HEK293 (cell line): ENCODE data around the gene ACVR1C.

Experiments used
- CTCF ChIA-PET: fragments of 350-600 bp; formaldehyde crosslinking; extraction: SDS; loops from one replicate; lab custom pipeline; 2021; ENCODE audit warnings: antibody characterized with exemption; lab: Yijun Ruan, JAX
- POLR2A ChIA-PET: fragments of 300-600 bp; formaldehyde crosslinking; extraction: SDS; loops from one replicate; lab custom pipeline; 2020; ENCODE audit warnings: antibody characterized with exemption, inconsistent platforms; lab: Yijun Ruan, JAX
- H3K27ac ChIP-seq: fragments of 200-500 bp; sonication (Bioruptor generic); 2 replicates; pipeline ENCODE4 v1.5.1; 2014; ENCODE audit warnings: low read depth, low read length, control low read depth, inconsistent platforms; ENCODE audit errors: extremely low read depth
- H3K36me3 ChIP-seq, 2 experiments: fragments of 200-500 bp in 1 of 2; sonication (Bioruptor generic) in 1 of 2; 1 replicate in 1 of 2; 2 replicates in 1 of 2; pipeline ENCODE4 v1.5.1; 2014 to 2017; ENCODE audit warnings: inconsistent platforms in 2 of 2, low read length in 2 of 2; ENCODE audit not compliant: control insufficient read depth in 2 of 2, insufficient read depth in 1 of 2
- H3K4me1 ChIP-seq: fragments of 200-500 bp; sonication (Bioruptor generic); 2 replicates; pipeline ENCODE4 v1.5.1; 2014; ENCODE audit warnings: mild to moderate bottlenecking, low read length, inconsistent platforms; ENCODE audit not compliant: control insufficient read depth, insufficient read depth
- H3K4me3 ChIP-seq: 2 replicates; pipeline ENCODE4 v1.5.1; 2011; ENCODE audit warnings: low read depth, mild to moderate bottlenecking, control low read depth, low read length, moderate library complexity
- H3K9me3 ChIP-seq: fragments of 200-500 bp; sonication (Bioruptor generic); 2 replicates; pipeline ENCODE4 v1.5.1; 2014; ENCODE audit warnings: low read depth, low read length, inconsistent platforms; ENCODE audit not compliant: control insufficient read depth, insufficient read depth
- EGR2 ChIP-seq: fragments of 450-650 bp; formaldehyde crosslinking; IDR thresholded peaks from 2 replicates; pipeline ENCODE4 v1.5.1; 2016; ENCODE audit warnings: low read depth, missing biosample characterization, missing genetic modification characterization
- GLI2 ChIP-seq: fragments of 450-650 bp; formaldehyde crosslinking; IDR thresholded peaks from 2 replicates; pipeline ENCODE4; 2017; ENCODE audit warnings: missing biosample characterization, missing genetic modification characterization, low read depth, borderline replicate concordance
- KLF10 ChIP-seq: fragments of 450-650 bp; IDR thresholded peaks from 2 replicates; pipeline ENCODE4 v1.5.1; 2018; ENCODE audit warnings: missing biosample characterization, mild to moderate bottlenecking, missing genetic modification characterization
- SETDB1 ChIP-seq: IDR thresholded peaks from one replicate; pipeline ENCODE4 v1.6.1; 2017; ENCODE audit warnings: mild to moderate bottlenecking, low read length, moderate library complexity, mixed read lengths; ENCODE audit not compliant: insufficient read length
- ZBTB11 ChIP-seq: fragments of 450-650 bp; formaldehyde crosslinking; conservative IDR thresholded peaks from 2 replicates; pipeline ENCODE4 v1.5.1; 2016; ENCODE audit warnings: low read depth, missing biosample characterization, missing genetic modification characterization
- ZNF157 ChIP-seq: fragments of 450-650 bp; formaldehyde crosslinking; IDR thresholded peaks from 2 replicates; pipeline ENCODE4 v1.5.1; 2016; ENCODE audit warnings: missing biosample characterization, missing genetic modification characterization
- ZNF169 ChIP-seq: fragments of 450-650 bp; formaldehyde crosslinking; IDR thresholded peaks from 2 replicates; pipeline ENCODE4 v1.5.1; 2016; ENCODE audit warnings: missing biosample characterization, missing genetic modification characterization
- ZNF433 ChIP-seq: fragments of 450-650 bp; formaldehyde crosslinking; IDR thresholded peaks from 2 replicates; pipeline ENCODE4 v1.5.1; 2016; ENCODE audit warnings: missing biosample characterization, missing genetic modification characterization, low read depth
- ZNF544 ChIP-seq: fragments of 450-650 bp; formaldehyde crosslinking; IDR thresholded peaks from 2 replicates; pipeline ENCODE4 v1.5.0; 2017; ENCODE audit warnings: missing biosample characterization, missing genetic modification characterization
- ZNF558 ChIP-seq: fragments of 450-650 bp; formaldehyde crosslinking; IDR thresholded peaks from 2 replicates; pipeline ENCODE4 v1.5.1; 2016; ENCODE audit warnings: missing biosample characterization, missing genetic modification characterization
- ZNF623 ChIP-seq: fragments of 450-650 bp; formaldehyde crosslinking; IDR thresholded peaks from 2 replicates; pipeline ENCODE4 v1.5.1; 2016; ENCODE audit warnings: missing biosample characterization, missing genetic modification characterization
- ZNF626 ChIP-seq: fragments of 450-650 bp; sonication (Bioruptor Pico); formaldehyde crosslinking; IDR thresholded peaks from 2 replicates; pipeline ENCODE4 v1.5.1; 2018; ENCODE audit warnings: missing biosample characterization, missing genetic modification characterization, inconsistent platforms
- ZNF658 ChIP-seq: fragments of 450-650 bp; formaldehyde crosslinking; IDR thresholded peaks from 2 replicates; pipeline ENCODE4; 2016; ENCODE audit warnings: missing biosample characterization, missing genetic modification characterization
- TF ChIP-seq, protein P1 (sequence below): fragments of 450-650 bp; formaldehyde crosslinking; IDR thresholded peaks from 2 replicates; pipeline ENCODE4 v1.5.0; 2017; ENCODE audit warnings: missing biosample characterization, missing genetic modification characterization, borderline replicate concordance
- TF ChIP-seq, protein P2 (sequence below): fragments of 450-650 bp; formaldehyde crosslinking; IDR thresholded peaks from 2 replicates; pipeline ENCODE4 v1.5.1; 2017; ENCODE audit warnings: missing biosample characterization, missing genetic modification characterization

ACVR1C gene

GRCh38 chr2:157477919-157478318 lies 150.7 kb downstream of the ACVR1C start:
- CTCF ChIA-PET, result no interaction called here
- no peaks in the 10 kb centered on the region for H3K9me3 ChIP-seq
- TF ChIP-seq ZNF558 (tag by site-specific recombination) (no peak), KLF10 (no peak), ZNF658 (no peak), ZNF623 (tag by site-specific recombination) (no peak), ZBTB11 (tag by site-specific recombination) (no peak), ZNF433 (tag by site-specific recombination) (no peak), ZNF544 (tag by site-specific recombination) (no peak), GLI2 (tag by site-specific recombination) (no peak), EGR2 (tag by site-specific recombination) (no peak)
- TF ChIP-seq, protein P1, sequence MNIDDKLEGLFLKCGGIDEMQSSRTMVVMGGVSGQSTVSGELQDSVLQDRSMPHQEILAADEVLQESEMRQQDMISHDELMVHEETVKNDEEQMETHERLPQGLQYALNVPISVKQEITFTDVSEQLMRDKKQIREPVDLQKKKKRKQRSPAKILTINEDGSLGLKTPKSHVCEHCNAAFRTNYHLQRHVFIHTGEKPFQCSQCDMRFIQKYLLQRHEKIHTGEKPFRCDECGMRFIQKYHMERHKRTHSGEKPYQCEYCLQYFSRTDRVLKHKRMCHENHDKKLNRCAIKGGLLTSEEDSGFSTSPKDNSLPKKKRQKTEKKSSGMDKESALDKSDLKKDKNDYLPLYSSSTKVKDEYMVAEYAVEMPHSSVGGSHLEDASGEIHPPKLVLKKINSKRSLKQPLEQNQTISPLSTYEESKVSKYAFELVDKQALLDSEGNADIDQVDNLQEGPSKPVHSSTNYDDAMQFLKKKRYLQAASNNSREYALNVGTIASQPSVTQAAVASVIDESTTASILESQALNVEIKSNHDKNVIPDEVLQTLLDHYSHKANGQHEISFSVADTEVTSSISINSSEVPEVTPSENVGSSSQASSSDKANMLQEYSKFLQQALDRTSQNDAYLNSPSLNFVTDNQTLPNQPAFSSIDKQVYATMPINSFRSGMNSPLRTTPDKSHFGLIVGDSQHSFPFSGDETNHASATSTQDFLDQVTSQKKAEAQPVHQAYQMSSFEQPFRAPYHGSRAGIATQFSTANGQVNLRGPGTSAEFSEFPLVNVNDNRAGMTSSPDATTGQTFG (tag by site-specific recombination), result no peak
- TF ChIP-seq, protein P2, sequence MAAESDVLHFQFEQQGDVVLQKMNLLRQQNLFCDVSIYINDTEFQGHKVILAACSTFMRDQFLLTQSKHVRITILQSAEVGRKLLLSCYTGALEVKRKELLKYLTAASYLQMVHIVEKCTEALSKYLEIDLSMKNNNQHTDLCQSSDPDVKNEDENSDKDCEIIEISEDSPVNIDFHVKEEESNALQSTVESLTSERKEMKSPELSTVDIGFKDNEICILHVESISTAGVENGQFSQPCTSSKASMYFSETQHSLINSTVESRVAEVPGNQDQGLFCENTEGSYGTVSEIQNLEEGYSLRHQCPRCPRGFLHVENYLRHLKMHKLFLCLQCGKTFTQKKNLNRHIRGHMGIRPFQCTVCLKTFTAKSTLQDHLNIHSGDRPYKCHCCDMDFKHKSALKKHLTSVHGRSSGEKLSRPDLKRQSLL (tag by site-specific recombination), result no peak
- TF ChIP-seq, all 188 proteins: peak for 0
- H3K4me3 ChIP-seq, result no peak overlapping the region
- POLR2A ChIA-PET, result no interaction called here
- H3K4me1 ChIP-seq, result no peaks in the 10 kb centered on the region
- H3K27ac ChIP-seq, result no peak overlapping the region
- H3K36me3 ChIP-seq, result no peaks in the 10 kb centered on the region

DNA sequence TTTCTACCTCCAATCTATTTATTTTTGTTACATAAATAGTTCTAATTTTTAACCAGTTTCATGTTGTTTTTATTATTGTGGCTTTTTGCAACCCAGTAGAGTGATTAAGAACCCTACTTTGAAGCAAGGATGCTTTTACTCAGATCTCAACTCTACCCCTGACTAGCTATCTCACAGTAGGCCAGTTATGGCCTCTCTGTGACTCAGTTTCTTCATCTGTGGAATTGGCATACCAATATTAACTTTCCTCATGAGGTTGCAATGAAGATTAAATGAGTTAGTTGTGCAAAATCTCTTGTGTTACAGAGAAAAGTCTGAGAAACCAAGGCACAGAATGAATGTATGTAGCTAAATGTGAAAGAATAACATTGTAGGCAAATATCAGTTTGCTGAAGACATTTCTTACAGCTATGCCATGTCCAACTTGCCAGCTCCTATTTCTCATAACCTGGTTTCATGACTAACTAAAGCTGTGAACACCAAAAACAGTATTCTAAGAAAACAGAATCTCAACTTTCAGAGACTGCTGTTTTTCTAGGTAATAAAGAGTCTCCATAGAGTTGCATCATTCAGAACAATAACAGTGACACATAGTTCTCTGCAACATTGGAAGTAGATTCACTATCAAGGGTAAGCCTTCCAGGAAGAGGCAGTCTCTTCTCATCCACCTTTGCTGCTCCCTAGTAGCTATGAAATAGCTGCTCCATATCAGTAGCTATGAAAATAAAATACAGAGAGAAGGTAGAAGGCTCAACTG lies 151.5 kb downstream of the ACVR1C start:
- TF ChIP-seq ZNF169 (tag by site-specific recombination) (no peak), SETDB1 (peak; percentile 14), ZNF626 (tag by site-specific recombination) (no peak), ZNF157 (no peak)
- CTCF ChIA-PET, result interaction anchor here (0.6 kb wide), 1 partner anchor 547 kb away, joined by 3 read pairs; no protein-coding TSS in a partner anchor
- POLR2A ChIA-PET, result no interaction called here
- Histone ChIP-seq H3K4me3 (no peak overlapping the region), H3K9me3 (no peaks in the 10 kb centered on the region), H3K4me1 (no peaks in the 10 kb centered on the region), H3K36me3 (no peaks in the 10 kb centered on the region), H3K27ac (no peak overlapping the region)
